Measurements from ENCODE around the gene ANKRD22.
A peak's percentile ranks its signal among the peaks of the same experiment; 100 is the strongest.

The ANKRD22 gene

GRCh38 chr10:88881320-88881719 lies 29.7 kb upstream of the ANKRD22 start:
- TF ChIP-seq, protein P1, sequence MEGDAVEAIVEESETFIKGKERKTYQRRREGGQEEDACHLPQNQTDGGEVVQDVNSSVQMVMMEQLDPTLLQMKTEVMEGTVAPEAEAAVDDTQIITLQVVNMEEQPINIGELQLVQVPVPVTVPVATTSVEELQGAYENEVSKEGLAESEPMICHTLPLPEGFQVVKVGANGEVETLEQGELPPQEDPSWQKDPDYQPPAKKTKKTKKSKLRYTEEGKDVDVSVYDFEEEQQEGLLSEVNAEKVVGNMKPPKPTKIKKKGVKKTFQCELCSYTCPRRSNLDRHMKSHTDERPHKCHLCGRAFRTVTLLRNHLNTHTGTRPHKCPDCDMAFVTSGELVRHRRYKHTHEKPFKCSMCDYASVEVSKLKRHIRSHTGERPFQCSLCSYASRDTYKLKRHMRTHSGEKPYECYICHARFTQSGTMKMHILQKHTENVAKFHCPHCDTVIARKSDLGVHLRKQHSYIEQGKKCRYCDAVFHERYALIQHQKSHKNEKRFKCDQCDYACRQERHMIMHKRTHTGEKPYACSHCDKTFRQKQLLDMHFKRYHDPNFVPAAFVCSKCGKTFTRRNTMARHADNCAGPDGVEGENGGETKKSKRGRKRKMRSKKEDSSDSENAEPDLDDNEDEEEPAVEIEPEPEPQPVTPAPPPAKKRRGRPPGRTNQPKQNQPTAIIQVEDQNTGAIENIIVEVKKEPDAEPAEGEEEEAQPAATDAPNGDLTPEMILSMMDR (IDR thresholded peaks at IDR 0.05), result no peak

DNA sequence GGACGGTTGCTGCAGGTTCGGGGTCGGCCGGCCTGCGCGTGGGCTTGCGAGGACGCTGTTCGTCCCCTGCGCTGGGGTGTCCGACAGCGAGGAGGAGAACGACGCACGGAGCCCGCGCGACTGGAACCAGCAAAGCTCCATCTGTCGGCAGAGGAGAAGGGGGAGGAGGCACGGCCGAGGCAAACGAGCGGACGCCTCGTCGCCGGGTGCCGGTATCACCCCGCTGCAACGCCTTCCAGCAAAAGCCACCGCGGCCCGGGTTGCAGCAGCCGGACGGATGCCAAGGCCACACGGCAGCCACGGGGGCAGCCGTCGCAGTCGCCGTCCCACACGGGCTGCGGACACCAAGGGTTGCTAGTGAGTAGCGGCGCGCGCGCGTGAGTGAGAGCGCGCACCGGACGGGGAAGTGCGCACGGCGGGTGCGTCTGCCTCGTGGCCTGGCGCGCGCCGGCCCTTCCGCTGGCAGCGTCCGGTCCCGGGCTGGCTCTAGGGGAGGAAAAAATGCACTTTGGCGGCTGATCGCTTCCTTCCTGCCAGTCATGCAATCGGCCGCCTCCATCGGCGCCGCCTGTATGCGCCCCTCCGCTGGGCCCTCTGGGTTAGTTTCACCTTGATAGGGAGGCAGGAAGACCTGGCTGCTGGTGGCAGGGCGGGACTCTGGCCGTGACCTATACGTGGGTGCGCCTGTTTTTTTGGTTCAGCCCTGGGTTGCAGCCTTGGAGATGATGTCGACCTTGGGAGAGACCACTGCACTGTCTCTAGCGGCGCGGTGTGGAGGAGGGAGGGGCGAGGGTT lies 28.8 kb upstream of the ANKRD22 start:
- TF ChIP-seq, protein P1 (IDR thresholded peaks at IDR 0.05), result peak; percentile 20; the same call in 1 of the 2 replicates

- TF ChIP-seq, protein P1 (IDR thresholded peaks at IDR 0.05), result no peak
Measured at GRCh38 chr10:88879534-88880281, 28.1 kb upstream of the ANKRD22 start, which contains the start of gene STAMBPL1. TSS of gene STAMBPL1 (plus strand) at chr10:88880245. CDS start at chr10:88901709, 21,464 bp downstream.

- TF ChIP-seq, protein P1 (IDR thresholded peaks at IDR 0.05), result no peak
Measured at GRCh38 chr10:88877298-88877697, 25.7 kb upstream of the ANKRD22 start.

- TF ChIP-seq, protein P1 (IDR thresholded peaks at IDR 0.05), result no peak
Measured at GRCh38 chr10:88875081-88875480, 23.4 kb upstream of the ANKRD22 start.

DNA sequence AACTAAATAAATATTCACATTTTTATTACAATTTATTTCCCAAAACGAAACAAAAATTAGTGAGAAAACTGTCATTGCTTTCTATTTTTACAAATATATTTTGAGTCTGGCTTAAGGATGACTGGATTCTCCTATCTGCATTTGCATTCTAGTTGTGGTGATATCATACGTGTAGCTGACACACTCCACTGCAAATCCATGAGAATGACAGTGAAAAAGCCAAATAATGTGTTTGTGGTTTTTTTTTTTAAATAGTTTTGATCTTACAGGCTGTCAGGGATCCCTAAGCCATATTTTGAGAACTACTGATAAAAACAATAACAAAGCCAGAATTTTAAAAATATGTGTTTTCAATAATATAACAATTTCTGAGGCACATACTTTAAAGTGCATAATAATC lies 22.6 kb upstream of the ANKRD22 start:
- TF ChIP-seq, protein P1 (IDR thresholded peaks at IDR 0.05), result no peak

DNA sequence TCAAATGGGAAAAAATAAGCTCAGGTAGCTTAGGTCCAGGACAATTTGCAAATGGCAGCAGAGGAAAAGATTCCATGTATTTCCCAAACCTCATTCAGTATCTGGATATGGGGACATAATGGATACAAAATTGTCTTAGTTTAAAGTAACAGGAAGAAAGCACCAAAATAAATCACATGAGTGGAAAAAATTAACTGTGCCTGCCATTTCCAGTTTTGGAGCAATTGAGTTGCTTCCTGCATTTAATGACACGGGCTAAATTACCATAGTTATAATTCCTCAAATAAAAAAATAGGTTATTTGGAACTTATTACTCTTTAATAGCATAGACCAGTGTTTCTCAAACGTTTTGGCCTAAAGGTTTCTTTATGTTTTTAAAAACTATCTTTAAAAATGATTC lies 22.1 kb upstream of the ANKRD22 start:
- TF ChIP-seq, protein P1 (IDR thresholded peaks at IDR 0.05), result no peak

All from LNCAP (cell line).